ENCODE data around the gene NAA25.

DNA sequence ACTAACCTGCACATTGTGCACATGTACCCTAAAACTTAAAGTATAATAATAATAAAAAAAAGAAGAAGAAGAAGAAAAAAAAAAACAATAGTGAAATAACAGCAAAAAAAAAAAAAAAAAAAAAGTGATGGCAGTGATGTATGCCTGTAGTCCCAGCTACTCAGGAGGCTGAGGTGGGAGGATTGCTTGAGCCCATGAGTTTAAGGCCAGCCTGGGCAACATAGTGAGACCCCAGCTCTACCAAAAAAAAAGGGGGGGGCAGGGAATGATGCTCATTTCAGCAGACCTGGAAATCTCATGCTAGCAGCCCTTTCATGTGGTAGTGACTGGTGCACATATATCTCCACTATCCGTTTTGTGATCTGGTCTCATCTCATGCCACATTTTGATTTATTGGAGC, 37.5 kb upstream of the NAA25 start:
- no peak for TF ChIP-seq POLR2AphosphoS5 (IDR thresholded peaks at IDR 0.05)
- TF ChIP-seq, protein P1, sequence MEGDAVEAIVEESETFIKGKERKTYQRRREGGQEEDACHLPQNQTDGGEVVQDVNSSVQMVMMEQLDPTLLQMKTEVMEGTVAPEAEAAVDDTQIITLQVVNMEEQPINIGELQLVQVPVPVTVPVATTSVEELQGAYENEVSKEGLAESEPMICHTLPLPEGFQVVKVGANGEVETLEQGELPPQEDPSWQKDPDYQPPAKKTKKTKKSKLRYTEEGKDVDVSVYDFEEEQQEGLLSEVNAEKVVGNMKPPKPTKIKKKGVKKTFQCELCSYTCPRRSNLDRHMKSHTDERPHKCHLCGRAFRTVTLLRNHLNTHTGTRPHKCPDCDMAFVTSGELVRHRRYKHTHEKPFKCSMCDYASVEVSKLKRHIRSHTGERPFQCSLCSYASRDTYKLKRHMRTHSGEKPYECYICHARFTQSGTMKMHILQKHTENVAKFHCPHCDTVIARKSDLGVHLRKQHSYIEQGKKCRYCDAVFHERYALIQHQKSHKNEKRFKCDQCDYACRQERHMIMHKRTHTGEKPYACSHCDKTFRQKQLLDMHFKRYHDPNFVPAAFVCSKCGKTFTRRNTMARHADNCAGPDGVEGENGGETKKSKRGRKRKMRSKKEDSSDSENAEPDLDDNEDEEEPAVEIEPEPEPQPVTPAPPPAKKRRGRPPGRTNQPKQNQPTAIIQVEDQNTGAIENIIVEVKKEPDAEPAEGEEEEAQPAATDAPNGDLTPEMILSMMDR (IDR thresholded peaks at IDR 0.05): no peak

Measured in prostate gland (tissue), 2 donors.